ENCODE data around the gene YY1.

The YY1 gene

GRCh38 chr14:100199240-100199860 is 39.6 kb upstream of the YY1 start:
- no peaks in the 10 kb centered on the region for H4K20me1 ChIP-seq (ENCODE audit: insufficient read depth, low read length)

GRCh38 chr14:100200311-100200710 is 38.6 kb upstream of the YY1 start:
- Histone ChIP-seq H3K79me2 (ENCODE audit: insufficient read depth, low read length) (no peaks in the 10 kb centered on the region), H3K9me3 (ENCODE audit: insufficient read depth, low read length, severe bottlenecking) (no peaks in the 10 kb centered on the region), H4K20me1 (ENCODE audit: insufficient read depth, low read length) (no peaks in the 10 kb centered on the region), H3K4me2 (ENCODE audit: insufficient read depth, low read length) (no peak overlapping the region), H3K27me3 (ENCODE audit: insufficient read depth, low read length, poor library complexity) (no peaks in the 10 kb centered on the region), H3K9ac (ENCODE audit: low read depth, low read length) (no peak overlapping the region), H3K4me3 (ENCODE audit: low read depth in 1 of 2, low read length in 2 of 2) (no peak overlapping the region), H3K27ac (ENCODE audit: low read length) (no peak overlapping the region), H2AFZ (ENCODE audit: low read depth, low read length) (no peak overlapping the region), H3K4me1 (ENCODE audit: insufficient read depth, low read length) (no peaks in the 10 kb centered on the region), H3K36me3 (ENCODE audit: insufficient read depth, low read length) (no peaks in the 10 kb centered on the region)
- no peak for ATAC-seq (ENCODE audit: insufficient read depth, low read depth)
- no peak for DNase-seq
- TF ChIP-seq EZH2 (IDR thresholded peaks at IDR 0.05; ENCODE audit: borderline replicate concordance, low read depth, low read length, severe bottlenecking) (no peak), CTCF (IDR thresholded peaks at IDR 0.05; ENCODE audit: borderline replicate concordance, extremely low read depth, low read length, poor library complexity, severe bottlenecking) (no peak)

More at GRCh38 chr14:100199240-100199860, 39.6 kb upstream of the YY1 start:
- Histone ChIP-seq H3K36me3 (ENCODE audit: insufficient read depth, low read length) (no peaks in the 10 kb centered on the region), H3K9me3 (ENCODE audit: insufficient read depth, low read length, severe bottlenecking) (no peaks in the 10 kb centered on the region), H3K27ac (ENCODE audit: low read length) (no peak overlapping the region), H3K4me1 (ENCODE audit: insufficient read depth, low read length) (no peaks in the 10 kb centered on the region), H2AFZ (ENCODE audit: low read depth, low read length) (no peak overlapping the region), H3K4me2 (ENCODE audit: insufficient read depth, low read length) (no peak overlapping the region), H3K27me3 (ENCODE audit: insufficient read depth, low read length, poor library complexity) (no peaks in the 10 kb centered on the region), H3K4me3 (ENCODE audit: low read depth in 1 of 2, low read length in 2 of 2) (no peak overlapping the region), H3K9ac (ENCODE audit: low read depth, low read length) (no peak overlapping the region), H3K79me2 (ENCODE audit: insufficient read depth, low read length) (no peaks in the 10 kb centered on the region)
- DNase-seq (no peak), ATAC-seq (ENCODE audit: insufficient read depth, low read depth) (0 out of 3 replicates have a peak, but pooled peaks have one; percentile 14)
- TF ChIP-seq CTCF (IDR thresholded peaks at IDR 0.05; ENCODE audit: borderline replicate concordance, extremely low read depth, low read length, poor library complexity, severe bottlenecking): no peak
- TF ChIP-seq EZH2 (IDR thresholded peaks at IDR 0.05; ENCODE audit: borderline replicate concordance, low read depth, low read length, severe bottlenecking): no peak

- H3K27me3 ChIP-seq (ENCODE audit: insufficient read depth, low read length, poor library complexity): no peaks in the 10 kb centered on the region
- DNase-seq (no peak), ATAC-seq (ENCODE audit: insufficient read depth, low read depth) (no peak)
- H2AFZ ChIP-seq (ENCODE audit: low read depth, low read length): no peak overlapping the region
- no peak overlapping the region for H3K27ac ChIP-seq (ENCODE audit: low read length)
- TF ChIP-seq CTCF (IDR thresholded peaks at IDR 0.05; ENCODE audit: borderline replicate concordance, extremely low read depth, low read length, poor library complexity, severe bottlenecking) (no peak), EZH2 (IDR thresholded peaks at IDR 0.05; ENCODE audit: borderline replicate concordance, low read depth, low read length, severe bottlenecking) (no peak)
- H3K9ac ChIP-seq (ENCODE audit: low read depth, low read length): no peak overlapping the region
- no peaks in the 10 kb centered on the region for H3K4me1 ChIP-seq (ENCODE audit: insufficient read depth, low read length)
- no peak overlapping the region for H3K4me3 ChIP-seq (ENCODE audit: low read depth in 1 of 2, low read length in 2 of 2)
- no peaks in the 10 kb centered on the region for H3K9me3 ChIP-seq (ENCODE audit: insufficient read depth, low read length, severe bottlenecking)
- no peaks in the 10 kb centered on the region for H3K36me3 ChIP-seq (ENCODE audit: insufficient read depth, low read length)
- H4K20me1 ChIP-seq (ENCODE audit: insufficient read depth, low read length): no peaks in the 10 kb centered on the region
- H3K79me2 ChIP-seq (ENCODE audit: insufficient read depth, low read length): no peaks in the 10 kb centered on the region
- no peak overlapping the region for H3K4me2 ChIP-seq (ENCODE audit: insufficient read depth, low read length)
Observed at GRCh38 chr14:100201701-100202100, 37.2 kb upstream of the YY1 start.
